C4-2B (cell line): ENCODE results near the gene BABAM2.

Source experiments
- ZFX ChIP-seq: fragments of 450-650 bp; IDR thresholded peaks from 2 replicates; pipeline ENCODE4 v1.6.1; 2017
- TF ChIP-seq, protein P1 (sequence below): fragments of 450-650 bp; conservative IDR thresholded peaks from 2 replicates; pipeline ENCODE4 v1.5.1; 2017; ENCODE audit warnings: mild to moderate bottlenecking

DNA sequence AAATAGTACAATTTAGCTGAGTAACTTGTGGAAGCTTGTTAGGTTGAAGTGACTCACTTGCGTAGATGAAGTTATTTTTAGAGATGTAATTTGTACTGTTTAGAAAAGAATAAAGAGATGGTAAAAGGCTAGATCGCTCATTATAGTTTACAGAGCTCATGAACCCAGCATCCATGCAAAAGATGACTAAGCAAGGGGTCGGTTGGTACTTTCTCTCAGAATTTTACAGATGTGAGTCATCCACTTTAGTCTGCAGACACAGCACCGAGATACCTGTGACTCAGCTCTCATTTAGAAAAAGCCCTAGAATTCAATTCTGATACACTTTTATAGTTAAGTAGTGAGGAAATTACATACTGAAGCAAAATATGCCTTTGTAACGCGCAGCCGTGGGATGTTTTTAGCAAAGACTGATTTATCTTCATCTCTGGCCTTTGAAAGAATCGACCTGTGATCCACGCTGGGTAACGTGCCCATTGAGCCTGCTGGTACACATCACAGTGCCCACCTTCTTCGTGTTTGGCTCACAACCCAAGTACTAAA, 385.6 kb downstream of the BABAM2 start:
- TF ChIP-seq, protein P1, sequence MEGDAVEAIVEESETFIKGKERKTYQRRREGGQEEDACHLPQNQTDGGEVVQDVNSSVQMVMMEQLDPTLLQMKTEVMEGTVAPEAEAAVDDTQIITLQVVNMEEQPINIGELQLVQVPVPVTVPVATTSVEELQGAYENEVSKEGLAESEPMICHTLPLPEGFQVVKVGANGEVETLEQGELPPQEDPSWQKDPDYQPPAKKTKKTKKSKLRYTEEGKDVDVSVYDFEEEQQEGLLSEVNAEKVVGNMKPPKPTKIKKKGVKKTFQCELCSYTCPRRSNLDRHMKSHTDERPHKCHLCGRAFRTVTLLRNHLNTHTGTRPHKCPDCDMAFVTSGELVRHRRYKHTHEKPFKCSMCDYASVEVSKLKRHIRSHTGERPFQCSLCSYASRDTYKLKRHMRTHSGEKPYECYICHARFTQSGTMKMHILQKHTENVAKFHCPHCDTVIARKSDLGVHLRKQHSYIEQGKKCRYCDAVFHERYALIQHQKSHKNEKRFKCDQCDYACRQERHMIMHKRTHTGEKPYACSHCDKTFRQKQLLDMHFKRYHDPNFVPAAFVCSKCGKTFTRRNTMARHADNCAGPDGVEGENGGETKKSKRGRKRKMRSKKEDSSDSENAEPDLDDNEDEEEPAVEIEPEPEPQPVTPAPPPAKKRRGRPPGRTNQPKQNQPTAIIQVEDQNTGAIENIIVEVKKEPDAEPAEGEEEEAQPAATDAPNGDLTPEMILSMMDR, result no peak
- no peak for TF ChIP-seq ZFX
